GM19239 (cell line): ENCODE measurements around the gene TRABD2A.

Experiments
- DNase-seq: peaks from one replicate; pipeline ENCODE4 v3.0.0; 2011; ENCODE audit warnings: low spot score; ENCODE audit not compliant: insufficient read length
- FAIRE-seq: peaks from 2 replicates; lab custom pipeline; 2011; peaks lifted over from hg19 to GRCh38; lab: Jason Lieb, UNC

Gene TRABD2A

GRCh38 chr2:84857566-84857965, 23.3 kb downstream of the TRABD2A start:
- no peak for FAIRE-seq
- no peak for DNase-seq

- no peak for FAIRE-seq
- no peak for DNase-seq
These were observed 24.1 kb downstream of the TRABD2A start for GRCh38 chr2:84856787-84857186.

- FAIRE-seq = no peak
These were observed 25.2 kb downstream of the TRABD2A start for GRCh38 chr2:84855731-84856130.

GRCh38 chr2:84854850-84855249, 26.0 kb downstream of the TRABD2A start:
- no peak for DNase-seq
- FAIRE-seq = no peak

More at GRCh38 chr2:84855731-84856130, 25.2 kb downstream of the TRABD2A start:
- DNase-seq = no peak

GRCh38 chr2:84851876-84852275, 29.0 kb downstream of the TRABD2A start:
- FAIRE-seq (no peak), DNase-seq (no peak)

- FAIRE-seq = no peak
- no peak for DNase-seq
These were observed 30.4 kb downstream of the TRABD2A start for GRCh38 chr2:84850471-84850870.

- DNase-seq (no peak), FAIRE-seq (no peak)
These were observed 31.5 kb downstream of the TRABD2A start for GRCh38 chr2:84849271-84849952.

GRCh38 chr2:84847326-84848050, 33.4 kb downstream of the TRABD2A start:
- no peak for DNase-seq
- no peak for FAIRE-seq

GRCh38 chr2:84846741-84847142, 34.1 kb downstream of the TRABD2A start:
- FAIRE-seq = no peak
- DNase-seq = no peak

- no peak for FAIRE-seq
- DNase-seq = no peak
These were observed 34.7 kb downstream of the TRABD2A start for GRCh38 chr2:84846041-84846663.

- DNase-seq (no peak), FAIRE-seq (no peak)
These were observed 36.7 kb downstream of the TRABD2A start for GRCh38 chr2:84844141-84844540.

- DNase-seq (no peak), FAIRE-seq (no peak)
These were observed 39.3 kb downstream of the TRABD2A start for GRCh38 chr2:84841577-84841976.

- DNase-seq = no peak
- no peak for FAIRE-seq
These were observed 40.6 kb downstream of the TRABD2A start for GRCh38 chr2:84840306-84840705.

- no peak for FAIRE-seq
- DNase-seq = no peak
These were observed 41.0 kb downstream of the TRABD2A start for GRCh38 chr2:84839851-84840250.

GRCh38 chr2:84838434-84839145, 42.3 kb downstream of the TRABD2A start:
- DNase-seq = no peak

GRCh38 chr2:84836215-84836614, 44.7 kb downstream of the TRABD2A start:
- DNase-seq (no peak), FAIRE-seq (no peak)

More at GRCh38 chr2:84838434-84839145, 42.3 kb downstream of the TRABD2A start:
- FAIRE-seq = no peak

- peak; percentile 11 for FAIRE-seq
- DNase-seq = no peak
These were observed 47.3 kb downstream of the TRABD2A start for GRCh38 chr2:84833481-84834150.

- DNase-seq (peak; percentile 50), FAIRE-seq (peak; percentile 93)
These were observed 48.0 kb downstream of the TRABD2A start for GRCh38 chr2:84832772-84833461.

- FAIRE-seq (no peak), DNase-seq (no peak)
These were observed 50.0 kb downstream of the TRABD2A start for GRCh38 chr2:84830758-84831500.
